GM21360 (cell line): ENCODE data around the gene CD164L2.
"Not testable (repeated sequence)": the region's sequence is repeated elsewhere in the genome, so short reads cannot be mapped to it uniquely, and the experiment has no call there.

Source experiments
- ATAC-seq: cut with Tn5 transposase; IDR thresholded peaks from one replicate; pipeline ENCODE4 v1.9.1; 2021; ENCODE audit warnings: mild to moderate bottlenecking, moderate library complexity; ENCODE audit not compliant: unreplicated experiment

The CD164L2 gene

GRCh38 chr1:27391511-27392095 is 8.5 kb upstream of the CD164L2 start:
- ATAC-seq, result no peak

- no peak for ATAC-seq
Observed at GRCh38 chr1:27388337-27389005, 5.3 kb upstream of the CD164L2 start.

DNA sequence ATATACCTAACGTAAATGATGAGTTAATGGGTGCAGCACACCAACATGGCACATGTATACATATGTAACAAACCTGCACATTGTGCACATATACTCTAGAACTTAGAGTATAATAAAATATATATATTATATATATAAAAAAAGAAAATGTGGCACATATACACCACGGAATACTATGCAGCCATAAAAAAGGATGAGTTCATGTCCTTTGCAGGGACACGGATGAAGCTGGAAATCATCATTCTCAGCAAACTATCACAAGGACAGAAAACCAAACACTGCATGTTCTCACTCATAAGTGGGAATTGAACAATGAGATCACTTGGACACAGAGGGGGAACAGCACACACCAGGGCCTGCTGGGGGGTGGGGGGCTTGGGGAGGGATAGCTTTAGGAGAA is 1.7 kb upstream of the CD164L2 start:
- not testable (repeated sequence) for ATAC-seq

- ATAC-seq, result no peak
Observed at GRCh38 chr1:27383661-27384060, 528 bp upstream of the CD164L2 start.

- ATAC-seq, result no peak
Observed at GRCh38 chr1:27381969-27382762, 967 bp downstream of the CD164L2 start.

DNA sequence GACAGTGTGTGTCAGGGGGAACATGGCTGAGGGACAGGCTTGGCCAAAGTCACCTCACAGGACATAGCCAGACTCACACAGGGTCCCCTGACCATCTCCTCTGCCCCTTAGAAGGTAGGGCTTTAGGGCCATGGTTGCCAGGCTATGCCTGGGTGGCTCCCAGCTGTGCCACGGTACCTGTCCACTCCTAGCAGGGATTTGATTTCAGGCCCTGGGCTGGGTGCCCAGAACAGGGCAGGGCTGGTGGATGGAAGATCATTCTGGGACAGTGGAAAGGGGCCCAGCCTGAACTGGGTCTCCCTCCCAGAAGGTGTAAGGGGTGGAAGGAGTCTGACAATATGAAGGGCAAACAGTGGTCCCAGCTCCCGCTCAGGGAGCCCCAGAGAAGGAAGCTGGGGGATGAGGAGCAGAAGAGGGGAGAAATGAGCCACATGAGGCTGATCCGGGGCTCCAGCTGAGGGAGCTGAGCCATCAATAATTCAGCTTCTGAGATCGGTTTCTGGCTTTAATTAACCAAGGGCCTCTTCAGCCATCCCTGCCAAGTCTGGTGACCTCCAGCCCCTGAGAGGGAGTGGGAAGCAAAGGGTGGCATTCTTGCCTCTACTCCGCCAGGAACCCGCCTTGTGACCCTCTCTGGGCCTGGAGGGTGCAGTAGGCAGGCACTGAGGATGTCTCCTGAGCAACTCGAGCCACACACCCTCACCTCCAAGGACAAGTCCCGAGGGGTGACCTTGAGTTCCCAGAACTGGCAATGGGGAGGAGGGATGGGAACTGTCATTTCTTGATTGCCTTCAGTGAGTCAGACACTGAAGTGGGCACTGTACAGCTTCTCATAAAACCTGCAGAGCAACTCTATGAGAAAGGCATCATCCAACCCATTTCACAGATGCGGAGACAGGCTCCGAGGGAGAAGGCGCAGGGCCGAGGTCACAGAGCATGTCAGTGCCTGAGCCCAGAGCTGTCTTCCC is 2.1 kb downstream of the CD164L2 start:
- no peak for ATAC-seq

DNA sequence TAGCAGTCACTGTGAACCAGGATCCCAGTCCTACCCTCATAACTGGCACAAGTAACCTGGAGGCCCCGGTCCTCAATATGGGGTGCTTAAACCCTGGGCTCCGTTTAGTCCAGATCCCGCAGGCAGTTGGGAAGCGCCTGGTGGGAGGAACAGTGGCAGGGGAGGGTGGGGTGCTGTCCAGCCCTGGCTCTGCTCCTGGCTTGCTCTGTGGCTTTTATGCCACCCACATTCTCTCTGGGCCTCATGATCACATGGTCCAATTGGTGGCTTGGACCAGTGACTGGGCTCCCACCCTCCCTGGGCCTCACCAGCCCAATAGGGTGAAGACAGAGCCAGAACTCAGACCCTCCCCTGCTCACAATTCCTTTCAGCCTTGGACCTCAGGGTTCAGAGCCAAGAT is 2.9 kb downstream of the CD164L2 start:
- no peak for ATAC-seq

GRCh38 chr1:27379564-27380122 is 3.5 kb downstream of the CD164L2 start:
- ATAC-seq, result no peak

DNA sequence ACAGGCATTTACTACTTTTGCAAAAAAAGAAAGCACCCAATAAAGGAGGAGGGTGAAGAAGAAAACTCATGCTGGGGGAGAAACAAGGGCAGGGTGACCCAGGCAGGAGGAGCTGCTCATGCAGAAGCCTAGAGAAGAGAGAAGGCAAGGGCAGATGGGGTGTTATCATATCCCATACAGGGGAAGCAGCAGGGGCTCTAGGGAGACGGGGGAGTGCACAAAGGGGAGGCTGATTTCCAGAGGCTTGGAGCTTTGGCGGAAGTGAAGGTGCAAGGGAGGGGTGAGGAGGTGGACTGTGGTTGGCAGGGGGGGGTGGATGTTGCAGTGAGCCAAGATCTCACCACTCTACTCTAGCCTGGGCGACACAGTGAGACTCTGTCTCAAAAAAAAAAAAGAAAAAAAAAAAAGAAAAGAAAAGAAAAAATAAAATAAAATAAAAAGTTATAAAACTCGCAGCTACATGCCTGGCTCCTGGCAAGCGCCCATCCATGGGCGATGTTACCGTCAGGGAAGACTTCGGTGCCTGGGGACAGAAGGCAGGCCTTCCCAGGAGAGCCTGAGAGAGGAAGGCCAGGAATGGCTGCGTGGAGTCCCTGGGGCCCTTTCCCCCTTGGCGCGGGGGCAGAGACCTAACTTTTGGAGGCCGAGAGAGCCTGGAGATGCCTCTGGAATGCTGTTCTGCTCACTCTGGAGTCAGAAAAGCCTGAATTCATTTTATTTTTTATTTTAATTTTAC is 5.2 kb downstream of the CD164L2 start:
- no peak for ATAC-seq

- ATAC-seq, result no peak
Observed at GRCh38 chr1:27374362-27375086, 8.6 kb downstream of the CD164L2 start, which contains the start of gene FCN3. FCN3 (minus strand) TSS chr1:27374824; CDS start chr1:27374818, 6 bp downstream.

DNA sequence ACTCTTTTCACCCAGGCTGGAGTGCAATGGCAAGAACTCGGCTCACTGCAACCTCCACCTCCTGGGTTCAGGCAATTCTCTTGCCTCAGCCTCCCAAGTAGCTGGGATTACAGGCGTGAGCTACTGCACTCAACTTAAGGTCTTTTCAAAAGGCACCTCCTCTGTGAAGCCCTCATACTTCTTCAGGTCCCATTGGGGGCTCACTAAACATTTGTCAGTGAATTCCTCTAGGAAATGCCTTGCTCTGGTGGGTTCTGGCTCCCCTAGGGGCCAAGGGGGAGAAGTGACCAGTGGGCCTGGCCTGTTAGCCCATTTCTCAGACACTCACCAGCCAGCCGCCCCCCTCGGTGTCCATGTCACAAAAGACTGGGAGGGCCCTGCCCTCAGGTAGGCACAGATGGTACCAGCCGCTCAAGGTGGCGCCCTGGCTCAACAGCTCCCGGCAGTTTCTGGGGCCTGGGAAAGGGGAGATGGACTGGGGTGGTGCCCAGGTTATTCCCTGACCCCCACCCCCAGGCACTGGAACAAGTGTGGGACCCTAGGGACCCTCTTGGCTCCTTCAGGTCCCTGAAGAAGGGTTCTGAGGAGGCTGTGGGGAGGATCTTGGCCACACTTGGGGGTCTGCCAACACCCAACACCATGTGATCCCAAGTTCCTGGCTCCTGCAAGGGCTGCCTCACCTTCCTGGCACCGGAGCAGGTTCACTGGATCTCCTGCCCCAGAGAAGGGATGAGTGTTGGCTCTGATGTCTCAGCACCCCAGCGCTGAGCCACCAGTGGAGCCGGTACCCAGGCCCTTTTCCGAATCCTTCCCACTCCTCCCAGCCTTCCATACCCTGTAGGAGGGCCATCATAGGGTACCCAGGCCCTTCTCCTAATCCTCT is 10.1 kb downstream of the CD164L2 start:
- no peak for ATAC-seq

DNA sequence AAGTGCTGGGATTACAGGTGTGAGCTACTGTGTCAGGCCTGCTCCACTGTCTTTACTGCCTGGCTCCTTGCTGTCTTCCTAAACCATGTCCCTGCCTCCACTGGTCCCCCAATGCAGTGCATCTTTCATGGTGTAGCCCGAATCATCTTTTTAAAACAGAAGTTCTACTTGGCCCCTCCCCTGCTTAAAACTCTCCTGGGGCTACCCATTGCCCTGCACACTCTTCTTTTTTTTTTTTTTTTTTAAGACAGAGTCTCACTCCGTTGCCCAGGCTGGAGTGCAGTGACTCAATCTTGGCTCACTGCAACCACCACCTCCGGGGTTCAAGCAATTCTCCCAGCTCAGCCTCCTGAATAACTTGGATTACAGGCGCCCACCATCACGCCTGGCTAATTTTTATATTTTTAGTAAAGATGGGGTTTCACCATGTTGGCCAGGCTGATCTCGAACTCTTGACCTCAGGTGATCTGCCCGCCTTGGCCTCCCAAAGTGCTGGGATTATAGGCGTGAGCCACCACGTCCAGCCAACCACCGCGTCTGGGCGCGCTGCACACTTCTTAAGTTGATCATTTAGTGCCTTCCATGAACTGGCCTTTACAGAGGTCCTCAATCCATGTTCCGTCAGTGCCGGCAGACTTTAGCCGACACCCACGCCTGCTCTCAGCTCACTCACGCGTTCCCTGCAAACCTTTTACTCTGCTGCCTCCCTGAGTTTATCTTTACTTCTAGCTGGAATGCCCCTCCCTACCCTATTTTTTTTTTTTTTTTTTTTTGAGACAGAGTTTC is 10.9 kb downstream of the CD164L2 start:
- ATAC-seq, result no peak

DNA sequence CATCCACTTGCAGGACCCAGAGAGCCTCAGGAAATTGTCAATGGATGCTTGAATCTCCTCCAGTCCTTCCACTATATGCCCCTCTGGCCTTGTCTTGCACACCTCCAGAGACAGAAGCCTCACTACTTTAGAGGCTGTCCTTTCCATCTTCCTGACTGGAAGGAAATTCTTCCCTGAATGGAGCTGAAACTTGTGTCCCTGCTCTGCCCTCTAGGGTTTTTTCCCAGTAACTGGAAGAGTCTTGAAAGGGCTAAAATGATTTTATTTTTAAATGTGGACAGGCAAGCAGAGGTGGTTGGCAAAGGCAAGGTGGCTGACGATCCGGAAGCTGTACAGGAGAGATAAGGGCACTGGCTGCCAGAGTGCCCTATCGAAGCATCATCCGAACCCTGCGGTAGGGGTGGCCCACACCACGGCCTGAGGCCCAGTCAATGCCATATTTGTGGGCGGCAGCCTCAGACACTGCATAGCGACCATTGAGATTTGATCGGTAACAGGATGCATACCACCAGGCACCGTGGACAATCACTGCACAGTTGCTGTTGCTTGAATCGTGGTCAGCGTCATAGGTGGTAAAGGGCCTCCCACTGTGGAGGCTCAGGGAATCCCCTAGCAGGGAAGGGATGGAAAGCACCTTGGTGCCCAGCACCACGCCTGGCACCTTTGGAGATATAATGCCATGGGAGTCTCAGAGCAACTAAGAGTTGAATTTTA is 14.1 kb downstream of the CD164L2 start:
- no peak for ATAC-seq

DNA sequence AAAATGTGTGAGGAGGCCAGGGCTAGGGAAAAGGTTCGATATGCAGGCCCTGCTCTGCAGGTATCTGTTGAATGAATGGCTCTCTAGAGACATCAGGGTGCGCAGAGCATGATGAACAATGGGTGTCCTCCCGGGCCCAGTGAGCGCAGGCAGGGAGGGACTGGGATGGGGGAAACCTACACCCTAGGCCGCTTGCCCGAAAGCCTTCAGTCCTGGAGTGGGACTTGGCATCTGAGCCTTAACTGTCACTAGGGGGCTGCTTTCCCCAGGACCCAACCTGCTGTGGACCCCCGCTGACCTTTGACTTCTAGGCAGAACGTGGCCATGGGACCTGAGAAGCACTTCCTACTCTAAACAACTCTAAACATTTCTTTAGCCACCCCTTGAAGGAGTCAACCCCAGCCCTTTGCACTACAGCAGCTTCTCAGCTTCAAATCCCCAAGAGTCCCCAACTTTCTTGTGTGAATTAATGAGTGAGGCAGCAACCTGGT is 15.9 kb downstream of the CD164L2 start:
- no peak for ATAC-seq

DNA sequence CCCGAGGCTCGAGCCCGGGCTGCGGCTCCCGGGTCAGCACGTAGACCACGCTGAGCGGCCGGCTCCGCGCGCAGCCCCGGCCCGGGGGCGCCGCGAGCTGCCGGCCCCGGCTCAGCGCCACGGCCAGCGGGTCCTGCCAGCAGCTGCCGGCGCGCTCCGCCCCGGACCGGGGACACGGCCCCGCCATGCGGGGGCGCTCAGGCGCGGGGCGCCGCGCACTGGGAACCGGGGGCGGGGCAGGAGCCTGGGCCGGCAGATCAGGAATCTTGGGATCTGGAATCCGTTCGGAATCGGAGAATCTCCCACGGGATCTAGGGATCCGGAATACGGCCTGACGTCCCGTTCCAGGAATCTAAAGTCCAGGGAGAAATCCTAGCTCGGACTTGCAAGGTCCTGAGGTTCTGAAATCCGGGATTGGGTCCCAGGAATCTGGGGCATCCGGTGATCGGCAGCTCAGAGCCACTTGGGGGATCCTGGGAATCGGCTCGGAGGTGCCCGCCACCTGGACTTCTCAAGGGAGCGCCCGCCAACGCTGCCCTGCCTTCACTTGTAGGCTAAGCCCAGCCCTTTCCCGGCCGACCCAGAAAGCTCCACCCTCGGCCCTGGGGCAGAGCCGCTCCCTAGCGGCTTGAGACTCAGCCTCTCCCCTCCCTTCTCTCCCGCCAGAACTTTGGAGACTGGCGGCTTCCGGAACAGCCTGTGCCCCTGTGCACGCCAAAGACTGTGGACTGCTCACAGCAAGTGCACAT is 16.5 kb downstream of the CD164L2 start, which contains the start of gene MAP3K6:
TSS of gene MAP3K6 (minus strand) at position 551 of the 749 bp plus-strand sequence. CDS start at position 187, 364 bp downstream.
- peak; percentile 42 for ATAC-seq

GRCh38 chr1:27366113-27366410 is 17.1 kb downstream of the CD164L2 start:
- peak; percentile 37 for ATAC-seq
